22Rv1 (cell line): ENCODE results near the gene GJD2.

Experiments used
- CTCF ChIP-seq: fragments of 450-650 bp; IDR thresholded peaks from 2 replicates; pipeline ENCODE4 v1.5.1; 2017; ENCODE audit warnings: mild to moderate bottlenecking
- ZFX ChIP-seq: fragments of 450-650 bp; IDR thresholded peaks from 2 replicates; pipeline ENCODE4 v1.6.1; 2017; ENCODE audit warnings: antibody characterized with exemption, borderline replicate concordance

GRCh38 chr15:34791701-34792100, 36.9 kb upstream of the GJD2 start:
- TF ChIP-seq ZFX (no peak), CTCF (no peak)
